Endothelial cell of umbilical vein (primary cell): ENCODE results near the gene AK8.

ENCODE experiments used
- EZH2 ChIP-seq: IDR thresholded peaks from 2 replicates; pipeline ENCODE4 v1.6.1; 2012; ENCODE audit warnings: borderline replicate concordance, low read depth, mild to moderate bottlenecking, moderate library complexity, low read length, inconsistent platforms; ENCODE audit not compliant: severe bottlenecking
- FOS ChIP-seq: IDR thresholded peaks from 2 replicates; pipeline ENCODE4 v1.6.1; 2011; ENCODE audit warnings: mild to moderate bottlenecking, low read length, moderate library complexity, borderline replicate concordance; ENCODE audit not compliant: insufficient read depth
- JUN ChIP-seq: IDR thresholded peaks from 2 replicates; pipeline ENCODE4 v1.6.1; 2011; ENCODE audit warnings: borderline replicate concordance, low read depth; ENCODE audit not compliant: insufficient read length, insufficient read depth
- POLR2A ChIP-seq: IDR thresholded peaks from 2 replicates; pipeline ENCODE4 v1.6.1; 2012; ENCODE audit warnings: low read depth, mild to moderate bottlenecking, control low read depth, low read length
- POLR2AphosphoS5 ChIP-seq: IDR thresholded peaks from 2 replicates; pipeline ENCODE4 v1.6.1; 2012; ENCODE audit warnings: low read depth, mild to moderate bottlenecking, control low read depth, low read length, moderate library complexity; ENCODE audit not compliant: insufficient read depth
- TF ChIP-seq, protein P1 (sequence below), 2 donors: IDR thresholded peaks; 1 replicate in 1 of 2; 2 replicates in 1 of 2; pipeline ENCODE4 v1.5.1; 2011; ENCODE audit warnings: low read length in 2 of 2, mild to moderate bottlenecking in 2 of 2, moderate library complexity in 2 of 2, control low read depth in 1 of 2, inconsistent platforms in 1 of 2, low read depth in 1 of 2; ENCODE audit not compliant: insufficient read depth in 1 of 2; ENCODE audit errors: extremely low read depth in 1 of 2

DNA sequence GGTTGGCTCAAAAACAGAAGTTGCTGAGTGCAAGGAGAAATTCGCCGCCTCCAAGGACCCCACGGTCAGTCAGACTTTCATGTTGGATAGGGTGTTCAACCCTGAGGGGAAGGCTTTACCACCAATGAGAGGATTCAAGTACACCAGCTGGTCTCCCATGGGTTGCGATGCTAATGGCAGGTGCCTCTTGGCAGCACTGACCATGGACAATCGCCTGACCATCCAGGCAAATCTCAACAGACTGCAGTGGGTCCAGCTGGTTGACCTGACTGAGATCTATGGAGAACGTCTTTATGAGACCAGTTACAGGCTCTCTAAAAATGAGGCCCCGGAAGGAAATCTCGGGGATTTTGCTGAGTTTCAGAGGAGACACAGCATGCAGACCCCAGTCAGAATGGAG, 200.1 kb downstream of the AK8 start:
- TF ChIP-seq, protein P1, sequence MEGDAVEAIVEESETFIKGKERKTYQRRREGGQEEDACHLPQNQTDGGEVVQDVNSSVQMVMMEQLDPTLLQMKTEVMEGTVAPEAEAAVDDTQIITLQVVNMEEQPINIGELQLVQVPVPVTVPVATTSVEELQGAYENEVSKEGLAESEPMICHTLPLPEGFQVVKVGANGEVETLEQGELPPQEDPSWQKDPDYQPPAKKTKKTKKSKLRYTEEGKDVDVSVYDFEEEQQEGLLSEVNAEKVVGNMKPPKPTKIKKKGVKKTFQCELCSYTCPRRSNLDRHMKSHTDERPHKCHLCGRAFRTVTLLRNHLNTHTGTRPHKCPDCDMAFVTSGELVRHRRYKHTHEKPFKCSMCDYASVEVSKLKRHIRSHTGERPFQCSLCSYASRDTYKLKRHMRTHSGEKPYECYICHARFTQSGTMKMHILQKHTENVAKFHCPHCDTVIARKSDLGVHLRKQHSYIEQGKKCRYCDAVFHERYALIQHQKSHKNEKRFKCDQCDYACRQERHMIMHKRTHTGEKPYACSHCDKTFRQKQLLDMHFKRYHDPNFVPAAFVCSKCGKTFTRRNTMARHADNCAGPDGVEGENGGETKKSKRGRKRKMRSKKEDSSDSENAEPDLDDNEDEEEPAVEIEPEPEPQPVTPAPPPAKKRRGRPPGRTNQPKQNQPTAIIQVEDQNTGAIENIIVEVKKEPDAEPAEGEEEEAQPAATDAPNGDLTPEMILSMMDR (IDR thresholded peaks at IDR 0.05; ENCODE audit: extremely low read depth in 1 of 2, insufficient read depth in 1 of 2, low read depth in 1 of 2, low read length in 2 of 2): no peak
- TF ChIP-seq FOS: no peak
- no peak for TF ChIP-seq JUN
- no peak for TF ChIP-seq EZH2
- TF ChIP-seq POLR2A: no peak
- no peak for TF ChIP-seq POLR2AphosphoS5
